ENCODE results near the gene CBX1. TPM values are rescaled to one million over a fixed set of nuclear protein-coding genes. Genes with fewer than 3 reads are reported as not detected.

Gene CBX1
- total and polyA plus RNA-seq, 4 donors, result 3.4 to 11.6 (median 9.6) TPM

DNA sequence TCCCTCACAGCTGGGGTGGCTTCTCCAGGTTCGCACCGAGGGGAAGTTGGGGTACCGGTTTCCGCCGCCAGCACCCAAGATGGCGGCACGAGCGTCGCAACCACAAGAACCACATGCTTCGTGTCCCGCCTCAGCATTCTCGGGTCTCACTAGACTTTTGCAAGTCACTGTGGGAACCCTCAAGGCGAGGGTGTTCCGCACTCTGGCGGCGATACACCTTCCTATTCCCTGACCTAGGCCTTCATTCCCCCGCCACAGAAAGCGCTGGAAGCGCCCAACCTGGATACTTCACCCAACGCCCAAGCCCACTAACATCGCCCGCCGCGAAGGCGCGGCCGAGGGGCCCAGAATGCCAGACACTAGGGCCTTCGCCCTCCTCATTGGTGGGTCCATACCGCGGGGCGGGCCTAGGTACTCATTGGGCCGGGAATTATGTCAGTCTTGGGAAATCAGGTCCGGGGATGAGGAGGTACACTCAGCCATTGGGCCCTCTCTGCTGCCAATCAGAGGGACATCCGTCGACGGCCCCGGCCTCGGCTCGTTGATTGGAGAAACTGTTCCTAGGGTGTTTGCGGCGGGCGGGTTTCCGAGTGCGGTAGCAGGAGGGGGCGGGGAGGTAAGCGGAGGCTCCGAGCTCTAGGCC, 53.4 kb downstream of the CBX1 start, which contains the start of gene NFE2L1:
NFE2L1 (plus strand) TSS at position 619 of the 643 bp plus-strand sequence. CDS start 2,760 bp downstream, outside the sequence.
- Histone ChIP-seq H3K4me1 (ENCODE audit: control insufficient read depth in 4 of 4, insufficient read depth in 4 of 4, low read length in 3 of 4) (peaks cover 19 to 46% (median 34%) of the 10 kb centered on the region in 4 donors), H3K9me3 (ENCODE audit: control insufficient read depth in 4 of 4, low read length in 3 of 4) (no peaks in the 10 kb centered on the region), H3K9ac (ENCODE audit: low read depth in 1 of 2, low read length in 2 of 2) (peak within 1 kb of the TSS; percentile 79 to 98), H3K4me3 (ENCODE audit: low read depth in 1 of 3, low read length in 3 of 3) (peak within 1 kb of the TSS; percentile 73 to 94 (median 92)), H3K36me3 (ENCODE audit: control insufficient read depth in 4 of 4, insufficient read depth in 3 of 4, low read depth in 1 of 4, low read length in 3 of 4) (peaks cover 0 to 4% (median 0%) of the 10 kb centered on the region in 4 donors), H3K27ac (ENCODE audit: low read depth in 1 of 2, low read length in 2 of 2) (peak within 1 kb of the TSS; percentile 93 to 99), H3K27me3 (ENCODE audit: control insufficient read depth in 4 of 4, insufficient read depth in 4 of 4, low read length in 3 of 4) (no peaks in the 10 kb centered on the region)
- no peak for TF ChIP-seq HNF4G (IDR thresholded peaks at IDR 0.05)
- TF ChIP-seq NR2F2 (IDR thresholded peaks at IDR 0.05), result no peak
- peak; percentile 53 to 86 for TF ChIP-seq GABPA (IDR thresholded peaks at IDR 0.05 in 1 of 2, conservative IDR thresholded peaks at IDR 0.05 in 1 of 2)
- TF ChIP-seq TAF1 (conservative IDR thresholded peaks at IDR 0.05), result peak; percentile 89
- TF ChIP-seq FOXA1 (IDR thresholded peaks at IDR 0.05), result no peak
- TF ChIP-seq RXRA (IDR thresholded peaks at IDR 0.05), result peak; percentile 22 to 31
- TF ChIP-seq, protein P1, sequence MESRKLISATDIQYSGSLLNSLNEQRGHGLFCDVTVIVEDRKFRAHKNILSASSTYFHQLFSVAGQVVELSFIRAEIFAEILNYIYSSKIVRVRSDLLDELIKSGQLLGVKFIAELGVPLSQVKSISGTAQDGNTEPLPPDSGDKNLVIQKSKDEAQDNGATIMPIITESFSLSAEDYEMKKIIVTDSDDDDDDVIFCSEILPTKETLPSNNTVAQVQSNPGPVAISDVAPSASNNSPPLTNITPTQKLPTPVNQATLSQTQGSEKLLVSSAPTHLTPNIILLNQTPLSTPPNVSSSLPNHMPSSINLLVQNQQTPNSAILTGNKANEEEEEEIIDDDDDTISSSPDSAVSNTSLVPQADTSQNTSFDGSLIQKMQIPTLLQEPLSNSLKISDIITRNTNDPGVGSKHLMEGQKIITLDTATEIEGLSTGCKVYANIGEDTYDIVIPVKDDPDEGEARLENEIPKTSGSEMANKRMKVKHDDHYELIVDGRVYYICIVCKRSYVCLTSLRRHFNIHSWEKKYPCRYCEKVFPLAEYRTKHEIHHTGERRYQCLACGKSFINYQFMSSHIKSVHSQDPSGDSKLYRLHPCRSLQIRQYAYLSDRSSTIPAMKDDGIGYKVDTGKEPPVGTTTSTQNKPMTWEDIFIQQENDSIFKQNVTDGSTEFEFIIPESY (IDR thresholded peaks at IDR 0.05), result peak; percentile 61
- TF ChIP-seq CTCF (IDR thresholded peaks at IDR 0.05; ENCODE audit: low read depth, low read length, missing input control), result no peak
- TF ChIP-seq EGR1 (IDR thresholded peaks at IDR 0.05; ENCODE audit: low read depth in 2 of 2), result peak in 1 of 2 donors; percentile 23
- TF ChIP-seq, protein P2, sequence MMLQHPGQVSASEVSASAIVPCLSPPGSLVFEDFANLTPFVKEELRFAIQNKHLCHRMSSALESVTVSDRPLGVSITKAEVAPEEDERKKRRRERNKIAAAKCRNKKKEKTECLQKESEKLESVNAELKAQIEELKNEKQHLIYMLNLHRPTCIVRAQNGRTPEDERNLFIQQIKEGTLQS (IDR thresholded peaks at IDR 0.05), result no peak
- TF ChIP-seq SP1 (IDR thresholded peaks at IDR 0.05), result peak; percentile 84
- peak; percentile 84 for TF ChIP-seq REST (IDR thresholded peaks at IDR 0.05)
- peak; percentile 100 for TF ChIP-seq YY1 (IDR thresholded peaks at IDR 0.05)
- peak; percentile 20 to 52 for TF ChIP-seq JUND (IDR thresholded peaks at IDR 0.05)
- TF ChIP-seq FOXA2 (IDR thresholded peaks at IDR 0.05), result peak; percentile 6
- no peak for TF ChIP-seq RAD21 (IDR thresholded peaks at IDR 0.05)
- TF ChIP-seq HNF4A (conservative IDR thresholded peaks at IDR 0.05), result peak in 1 of 2 donors; percentile 27
- peak; percentile 94 for TF ChIP-seq MAX (IDR thresholded peaks at IDR 0.05)
- peak; percentile 95 for DNase-seq (ENCODE audit: low spot score)
- WGBS, result under 1% methylated on average over 47 of the region's 47 CpGs
